Neural progenitor cell (in vitro differentiated cells): Measurements from ENCODE around the gene VWF. TPM values are rescaled to one million over a fixed set of nuclear protein-coding genes. Genes with fewer than 3 reads are reported as not detected.

Experiments used
- DNase-seq: peaks from one replicate; pipeline ENCODE4 v3.0.0-alpha.2; 2016; ENCODE audit warnings: low spot score
- H2AFZ ChIP-seq: fragments of 200-600 bp; sonication (generic); replicated peaks from 2 replicates; pipeline ENCODE4 v1.6.1; 2016; ENCODE audit warnings: antibody characterized with exemption
- H3F3A ChIP-seq: fragments of 200-600 bp; sonication (generic); 2 replicates; pipeline ENCODE4 v1.6.1; 2016; ENCODE audit warnings: antibody characterized with exemption, low read depth
- H3K27ac ChIP-seq: fragments of 200-600 bp; sonication (generic); 2 replicates; pipeline ENCODE4 v1.5.1; 2016; ENCODE audit warnings: mild to moderate bottlenecking
- H3K27me3 ChIP-seq: fragments of 200-600 bp; sonication (generic); 2 replicates; pipeline ENCODE4 v1.6.1; 2016; ENCODE audit warnings: mild to moderate bottlenecking, moderate library complexity
- H3K36me3 ChIP-seq: fragments of 200-600 bp; sonication (generic); 2 replicates; pipeline ENCODE4 v1.5.1; 2016
- H3K4me1 ChIP-seq: fragments of 200-600 bp; sonication (generic); 2 replicates; pipeline ENCODE4 v1.6.1; 2016; ENCODE audit warnings: mixed run types
- H3K4me2 ChIP-seq: fragments of 200-600 bp; sonication (generic); 2 replicates; pipeline ENCODE4 v1.6.1; 2016
- H3K4me3 ChIP-seq: fragments of 200-600 bp; sonication (generic); 2 replicates; pipeline ENCODE4 v1.5.1; 2016
- H3K79me2 ChIP-seq: fragments of 200-600 bp; sonication (generic); 2 replicates; pipeline ENCODE4 v1.6.1; 2016; ENCODE audit warnings: low read depth
- H3K9ac ChIP-seq: fragments of 200-600 bp; sonication (generic); 2 replicates; pipeline ENCODE4 v1.6.1; 2016
- H3K9me3 ChIP-seq: fragments of 200-600 bp; sonication (generic); 2 replicates; pipeline ENCODE4 v1.5.1; 2016; ENCODE audit warnings: low read depth
- H4K20me1 ChIP-seq: fragments of 200-600 bp; sonication (generic); 2 replicates; pipeline ENCODE4 v1.6.1; 2016; ENCODE audit warnings: low read depth
- H3K27ac Mint-ChIP-seq: 3 replicates; pipeline ENCODE4 v1.8.0; 2021; ENCODE audit warnings: mixed read lengths
- H3K27me3 Mint-ChIP-seq: 2 replicates; pipeline ENCODE4 v1.8.0; 2022; ENCODE audit warnings: low read depth, mild to moderate bottlenecking, inconsistent platforms, moderate library complexity, mixed read lengths; ENCODE audit not compliant: insufficient read depth
- H3K36me3 Mint-ChIP-seq: 3 replicates; pipeline ENCODE4 v1.8.0; 2021; ENCODE audit warnings: mixed read lengths
- H3K4me1 Mint-ChIP-seq: 3 replicates; pipeline ENCODE4 v1.8.0; 2021; ENCODE audit warnings: mixed read lengths
- H3K4me3 Mint-ChIP-seq: 3 replicates; pipeline ENCODE4 v1.8.0; 2021; ENCODE audit warnings: mild to moderate bottlenecking, moderate library complexity, mixed read lengths
- H3K9me3 Mint-ChIP-seq: 3 replicates; pipeline ENCODE4 v1.8.0; 2020; ENCODE audit warnings: mixed read lengths
- EZH2 ChIP-seq: fragments of 200-600 bp; sonication (generic); IDR thresholded peaks from 2 replicates; pipeline ENCODE4 v1.6.1; 2017; ENCODE audit warnings: antibody characterized with exemption, mild to moderate bottlenecking, moderate library complexity
- EZH2phosphoT487 ChIP-seq: fragments of 200-600 bp; sonication (generic); IDR thresholded peaks from 2 replicates; pipeline ENCODE4 v1.6.1; 2017; ENCODE audit warnings: antibody characterized with exemption
- total RNA-seq: library from RNA; depleted of rRNA; stranded (reverse); fragments of >200 nt; gene quantifications from 2 replicates; pipeline ENCODE4 v1.2.3, GENCODE V29; 2015; ENCODE audit warnings: low replicate concordance
- TF ChIP-seq, protein P1 (sequence below): fragments of 200-600 bp; sonication (generic); IDR thresholded peaks from 2 replicates; pipeline ENCODE4 v1.5.1; 2017; ENCODE audit warnings: antibody characterized with exemption, mild to moderate bottlenecking

VWF gene
- total RNA-seq, 1 donor from 2014 or later = 8.0 TPM

DNA sequence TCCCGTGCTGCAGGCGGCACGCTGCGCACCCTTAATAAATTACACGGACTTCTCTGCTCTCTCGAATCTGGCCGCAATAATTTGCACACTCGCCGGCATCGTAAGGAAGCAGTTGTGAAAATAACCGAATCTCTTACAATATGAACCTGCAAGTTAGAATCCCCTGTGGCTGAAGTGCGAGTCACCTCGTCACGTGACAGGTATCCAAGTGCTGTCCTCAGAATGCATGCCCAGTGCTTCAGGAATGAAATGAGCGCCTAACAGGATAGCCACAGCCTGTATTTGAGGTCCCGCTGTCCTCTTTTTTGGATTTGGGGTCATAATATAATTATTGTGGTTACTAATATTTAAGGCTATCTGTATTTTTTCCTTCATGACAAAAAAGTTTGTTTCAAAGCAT is 82.0 kb downstream of the VWF start:
- no peak overlapping the region for H2AFZ ChIP-seq

DNA sequence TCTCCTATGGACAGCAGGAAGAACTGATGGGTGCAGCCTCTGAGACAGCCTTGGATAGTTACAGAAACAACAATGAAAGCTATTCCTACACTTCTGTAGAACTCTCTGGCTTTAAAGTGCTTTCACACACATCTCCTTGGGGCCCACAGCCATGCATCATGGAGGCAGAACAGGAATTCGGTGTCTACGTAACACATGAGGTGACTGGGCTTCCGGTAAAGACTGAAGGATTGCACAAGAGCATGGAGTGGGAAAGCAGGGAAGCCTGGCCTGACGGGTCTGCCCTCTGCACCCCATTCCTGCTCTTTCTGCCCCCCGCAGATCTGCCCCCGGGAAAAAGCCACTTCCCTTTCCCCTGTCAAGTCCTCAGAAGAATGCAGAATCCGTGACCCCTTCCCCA is 82.6 kb downstream of the VWF start:
- H3K27me3 ChIP-seq = no peaks in the 10 kb centered on the region
- H3K4me1 ChIP-seq = no peaks in the 10 kb centered on the region
- H3K79me2 ChIP-seq = no peaks in the 10 kb centered on the region
- H3K4me3 ChIP-seq = no peak overlapping the region
- Mint-ChIP-seq H3K36me3 (no peaks in the 10 kb centered on the region), H3K9me3 (no peaks in the 10 kb centered on the region), H3K27me3 (peaks cover 11% of the 10 kb centered on the region), H3K4me1 (peaks cover 13% of the 10 kb centered on the region), H3K27ac (no peak overlapping the region), H3K4me3 (no peak overlapping the region)
- DNase-seq = no peak
- peaks cover 5% of the 10 kb centered on the region for H3F3A ChIP-seq
- no peak overlapping the region for H2AFZ ChIP-seq
- H3K27ac ChIP-seq = no peak overlapping the region
- no peak for TF ChIP-seq EZH2phosphoT487
- H3K4me2 ChIP-seq = no peak overlapping the region
- H3K9ac ChIP-seq = no peak overlapping the region
- H3K36me3 ChIP-seq = no peaks in the 10 kb centered on the region
- no peaks in the 10 kb centered on the region for H3K9me3 ChIP-seq
- H4K20me1 ChIP-seq = no peaks in the 10 kb centered on the region

More for the DNA sequence above, 82.0 kb downstream of the VWF start:
- TF ChIP-seq, protein P1, sequence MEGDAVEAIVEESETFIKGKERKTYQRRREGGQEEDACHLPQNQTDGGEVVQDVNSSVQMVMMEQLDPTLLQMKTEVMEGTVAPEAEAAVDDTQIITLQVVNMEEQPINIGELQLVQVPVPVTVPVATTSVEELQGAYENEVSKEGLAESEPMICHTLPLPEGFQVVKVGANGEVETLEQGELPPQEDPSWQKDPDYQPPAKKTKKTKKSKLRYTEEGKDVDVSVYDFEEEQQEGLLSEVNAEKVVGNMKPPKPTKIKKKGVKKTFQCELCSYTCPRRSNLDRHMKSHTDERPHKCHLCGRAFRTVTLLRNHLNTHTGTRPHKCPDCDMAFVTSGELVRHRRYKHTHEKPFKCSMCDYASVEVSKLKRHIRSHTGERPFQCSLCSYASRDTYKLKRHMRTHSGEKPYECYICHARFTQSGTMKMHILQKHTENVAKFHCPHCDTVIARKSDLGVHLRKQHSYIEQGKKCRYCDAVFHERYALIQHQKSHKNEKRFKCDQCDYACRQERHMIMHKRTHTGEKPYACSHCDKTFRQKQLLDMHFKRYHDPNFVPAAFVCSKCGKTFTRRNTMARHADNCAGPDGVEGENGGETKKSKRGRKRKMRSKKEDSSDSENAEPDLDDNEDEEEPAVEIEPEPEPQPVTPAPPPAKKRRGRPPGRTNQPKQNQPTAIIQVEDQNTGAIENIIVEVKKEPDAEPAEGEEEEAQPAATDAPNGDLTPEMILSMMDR = no peak
- no peak for TF ChIP-seq EZH2
- TF ChIP-seq EZH2phosphoT487 = no peak
- Mint-ChIP-seq H3K27ac (no peak overlapping the region), H3K36me3 (no peaks in the 10 kb centered on the region), H3K9me3 (peaks cover 2% of the 10 kb centered on the region), H3K27me3 (peaks cover 13% of the 10 kb centered on the region), H3K4me1 (peaks cover 13% of the 10 kb centered on the region), H3K4me3 (no peak overlapping the region)
- H3K27ac ChIP-seq = no peak overlapping the region
- H3K9me3 ChIP-seq = no peaks in the 10 kb centered on the region
- H3K4me1 ChIP-seq = no peaks in the 10 kb centered on the region
- H3F3A ChIP-seq = peaks cover 5% of the 10 kb centered on the region
- H3K36me3 ChIP-seq = no peaks in the 10 kb centered on the region
- DNase-seq = no peak
- no peaks in the 10 kb centered on the region for H4K20me1 ChIP-seq
- H3K4me2 ChIP-seq = no peak overlapping the region
- H3K27me3 ChIP-seq = no peaks in the 10 kb centered on the region
- H3K9ac ChIP-seq = no peak overlapping the region
- no peaks in the 10 kb centered on the region for H3K79me2 ChIP-seq
- H3K4me3 ChIP-seq = no peak overlapping the region

DNA sequence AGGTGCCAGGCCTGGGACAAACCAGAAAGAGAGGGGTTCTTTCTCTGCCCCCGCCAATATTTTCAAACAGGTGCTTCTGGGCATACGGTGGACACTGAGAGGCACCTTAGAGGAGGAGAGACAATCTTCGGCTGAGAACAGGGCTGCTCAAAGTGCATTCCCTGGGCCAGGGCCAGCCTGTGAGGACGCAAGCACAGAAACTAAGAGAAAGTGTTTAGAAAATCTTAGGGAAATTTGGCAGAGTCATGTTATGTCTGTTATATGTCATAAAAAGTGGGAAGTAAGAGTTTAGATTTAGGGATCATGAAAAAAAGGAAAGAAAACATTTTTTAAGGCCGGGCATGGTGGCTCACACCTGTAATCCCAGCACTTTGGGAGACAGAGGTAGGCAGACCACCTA is 83.7 kb downstream of the VWF start:
- Histone ChIP-seq H4K20me1 (no peaks in the 10 kb centered on the region), H3K79me2 (no peaks in the 10 kb centered on the region), H3K4me2 (no peak overlapping the region), H3K4me3 (no peak overlapping the region), H3K4me1 (no peaks in the 10 kb centered on the region), H3F3A (peaks cover 5% of the 10 kb centered on the region), H3K27ac (no peak overlapping the region), H2AFZ (no peak overlapping the region), H3K9ac (no peak overlapping the region), H3K27me3 (no peaks in the 10 kb centered on the region), H3K36me3 (no peaks in the 10 kb centered on the region), H3K9me3 (no peaks in the 10 kb centered on the region)
- no peaks in the 10 kb centered on the region for H3K36me3 Mint-ChIP-seq
- peaks cover 7% of the 10 kb centered on the region for H3K27me3 Mint-ChIP-seq
- H3K4me3 Mint-ChIP-seq = no peak overlapping the region
- DNase-seq = no peak
- H3K9me3 Mint-ChIP-seq = no peaks in the 10 kb centered on the region
- no peak for TF ChIP-seq EZH2
- TF ChIP-seq, protein P1 = no peak
- TF ChIP-seq EZH2phosphoT487 = no peak
- no peak overlapping the region for H3K27ac Mint-ChIP-seq
- peaks cover 13% of the 10 kb centered on the region for H3K4me1 Mint-ChIP-seq

DNA sequence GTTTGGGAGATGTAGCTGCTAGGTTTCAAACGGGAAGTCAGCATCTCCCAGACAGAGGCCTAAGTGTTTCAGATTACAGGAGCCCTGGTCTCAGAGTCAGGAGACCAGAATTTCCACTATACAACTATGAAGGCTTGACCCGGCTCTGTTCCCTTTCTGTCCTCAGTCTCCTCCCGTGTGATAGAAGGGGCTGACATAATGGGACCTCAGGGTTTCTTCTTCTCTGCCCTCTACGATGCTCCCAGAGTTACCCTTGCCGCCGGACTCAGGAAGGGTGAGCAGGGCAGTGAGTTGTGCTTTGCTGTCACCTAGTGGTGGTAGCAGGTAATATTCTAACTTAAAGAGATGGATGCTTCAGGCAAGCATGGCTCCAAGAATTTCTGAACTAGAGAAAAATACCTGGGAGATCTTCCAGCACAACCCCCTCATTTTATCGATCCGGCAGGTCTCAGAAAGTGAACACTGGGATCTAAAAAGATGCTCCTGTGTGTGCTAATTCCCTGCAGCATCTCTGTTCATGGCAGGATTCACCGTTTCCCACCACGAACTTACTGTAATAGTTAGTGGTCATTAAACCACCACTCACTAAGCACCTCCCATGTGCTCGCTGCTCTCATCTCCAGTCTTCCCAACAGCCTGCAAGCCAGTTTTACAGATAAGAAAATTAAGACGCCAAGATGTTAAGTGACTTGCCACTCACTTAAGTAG is 84.4 kb downstream of the VWF start:
- TF ChIP-seq, protein P1 = peak; percentile 90
- TF ChIP-seq EZH2 = no peak
- Mint-ChIP-seq H3K4me1 (peaks cover 13% of the 10 kb centered on the region), H3K27me3 (peaks cover 7% of the 10 kb centered on the region), H3K9me3 (no peaks in the 10 kb centered on the region), H3K4me3 (no peak overlapping the region), H3K36me3 (no peaks in the 10 kb centered on the region), H3K27ac (no peak overlapping the region)
- H3K36me3 ChIP-seq = no peaks in the 10 kb centered on the region
- peak overlapping the region; percentile 31 for H3K4me2 ChIP-seq
- peak; percentile 87 for DNase-seq
- no peaks in the 10 kb centered on the region for H3K9me3 ChIP-seq
- H3K79me2 ChIP-seq = no peaks in the 10 kb centered on the region
- peaks cover 5% of the 10 kb centered on the region for H3F3A ChIP-seq
- no peaks in the 10 kb centered on the region for H3K4me1 ChIP-seq
- no peak overlapping the region for H3K4me3 ChIP-seq
- H3K27me3 ChIP-seq = no peaks in the 10 kb centered on the region
- H2AFZ ChIP-seq = peak overlapping the region; percentile 63
- no peak overlapping the region for H3K9ac ChIP-seq
- no peaks in the 10 kb centered on the region for H4K20me1 ChIP-seq
- H3K27ac ChIP-seq = no peak overlapping the region
